ENCODE measurements around the gene RMND5A.
"Not testable (repeated sequence)": the region's sequence is repeated elsewhere in the genome, so short reads cannot be mapped to it uniquely, and the experiment has no call there.

Gene RMND5A

GRCh38 chr2:86703704-86704361, 16.3 kb upstream of the RMND5A start:
- H3K27me3 ChIP-seq: no peaks in the 10 kb centered on the region
- H3K4me2 ChIP-seq: no peak overlapping the region
- H3K36me3 ChIP-seq: peaks cover 0 to 28% (median 4%) of the 10 kb centered on the region in 11 experiments; a peak in 5 of 22 replicates
- no peak overlapping the region for H3K27ac ChIP-seq
- H3K9me3 ChIP-seq (replicated peaks in 1 of 11): peaks cover 0 to 16% (median 11%) of the 10 kb centered on the region in 11 experiments; a peak in 10 of 22 replicates
- no peak overlapping the region for H3K9ac ChIP-seq
- TF ChIP-seq Cebpa-rat (IDR thresholded peaks at IDR 0.05): no peak
- no peaks in the 10 kb centered on the region for H4K20me1 ChIP-seq
- no peak overlapping the region for H3K4me3 ChIP-seq
- H3K4me1 ChIP-seq: peaks cover 0 to 5% (median 0%) of the 10 kb centered on the region in 10 experiments; a peak in 2 of 20 replicates

DNA sequence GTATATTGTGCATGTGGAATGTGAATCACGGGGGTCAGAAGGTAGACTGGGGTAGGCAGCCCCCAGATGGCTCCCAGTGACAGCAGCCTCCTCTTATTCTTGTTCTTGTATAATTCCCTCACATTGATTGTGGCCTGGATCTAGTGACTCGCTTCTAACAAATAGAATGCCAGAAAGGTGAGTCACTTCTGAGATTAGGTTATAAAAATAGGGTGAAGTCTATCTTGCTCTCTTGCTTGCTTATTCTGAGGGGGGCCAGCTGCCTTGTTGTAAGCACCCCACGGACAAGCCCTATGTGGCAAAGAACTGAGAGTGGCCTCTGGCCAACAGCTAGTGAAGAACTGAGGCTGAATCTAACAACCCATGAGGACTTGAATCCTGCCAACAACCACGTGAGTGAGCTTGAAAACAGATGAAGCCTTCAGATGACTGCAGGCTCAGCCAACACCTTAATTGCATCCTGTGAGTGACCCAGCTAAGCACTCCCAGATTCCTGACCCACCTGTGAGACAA, 15.6 kb upstream of the RMND5A start:
- peak overlapping the region in 1 of 11 experiments; percentile 0; a peak in 1 of 22 replicates for H3K4me2 ChIP-seq

GRCh38 chr2:86706220-86706619, 13.9 kb upstream of the RMND5A start:
- H3K4me1 ChIP-seq: peaks cover 0 to 5% (median 0%) of the 10 kb centered on the region in 10 experiments; a peak in 2 of 20 replicates
- no peaks in the 10 kb centered on the region for H4K20me1 ChIP-seq
- H3K4me3 ChIP-seq: no peak overlapping the region

More for the DNA sequence above, 15.6 kb upstream of the RMND5A start:
- peaks cover 0 to 22% (median 3%) of the 10 kb centered on the region in 11 experiments; a peak in 3 of 22 replicates for H3K36me3 ChIP-seq
- no peak overlapping the region for H3K27ac ChIP-seq
- no peaks in the 10 kb centered on the region for H4K20me1 ChIP-seq
- H3K27me3 ChIP-seq: no peaks in the 10 kb centered on the region
- no peak overlapping the region for H3K4me3 ChIP-seq
- H3K9me3 ChIP-seq (replicated peaks in 1 of 11): peaks cover 0 to 16% (median 11%) of the 10 kb centered on the region in 11 experiments; a peak in 10 of 22 replicates
- no peak for TF ChIP-seq Cebpa-rat (IDR thresholded peaks at IDR 0.05)
- H3K4me1 ChIP-seq: peaks cover 0 to 5% (median 0%) of the 10 kb centered on the region in 10 experiments; a peak in 2 of 20 replicates
- H3K9ac ChIP-seq: no peak overlapping the region

DNA sequence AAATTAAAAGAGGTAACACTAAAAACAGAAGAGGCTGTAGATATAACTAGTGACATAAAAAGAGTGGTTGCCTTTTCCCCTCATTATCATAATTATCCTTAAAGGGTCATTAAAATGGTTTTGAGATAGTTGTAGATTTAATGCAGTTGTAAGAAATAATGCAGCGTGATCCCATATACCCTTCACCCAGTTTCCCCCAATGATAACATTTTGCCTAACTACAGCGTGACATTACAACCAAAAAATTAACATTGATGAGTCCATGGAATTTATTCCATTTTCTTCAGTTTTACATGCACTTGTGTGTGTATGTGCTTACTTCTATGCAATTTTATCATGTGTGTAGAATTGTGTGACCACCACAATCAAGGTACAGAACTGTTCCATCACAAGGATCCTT, 13.2 kb upstream of the RMND5A start:
- H3K9me3 ChIP-seq (replicated peaks in 1 of 11): peaks cover 0 to 16% (median 11%) of the 10 kb centered on the region in 11 experiments; a peak in 10 of 22 replicates
- TF ChIP-seq Cebpa-rat (IDR thresholded peaks at IDR 0.05): no peak
- H3K9ac ChIP-seq: no peak overlapping the region
- peaks cover 0 to 7% (median 0%) of the 10 kb centered on the region in 11 experiments; a peak in 3 of 22 replicates for H3K36me3 ChIP-seq
- peaks cover 0 to 5% (median 0%) of the 10 kb centered on the region in 10 experiments; a peak in 2 of 20 replicates for H3K4me1 ChIP-seq
- no peaks in the 10 kb centered on the region for H3K27me3 ChIP-seq
- no peak overlapping the region for H3K27ac ChIP-seq
- H3K4me2 ChIP-seq: no peak overlapping the region
- no peaks in the 10 kb centered on the region for H4K20me1 ChIP-seq
- H3K4me3 ChIP-seq: no peak overlapping the region

More at GRCh38 chr2:86706220-86706619, 13.9 kb upstream of the RMND5A start:
- Histone ChIP-seq H3K27me3 (no peaks in the 10 kb centered on the region), H3K36me3 (peaks cover 0 to 11% (median 0%) of the 10 kb centered on the region in 11 experiments; a peak in 3 of 22 replicates), H3K9me3 (replicated peaks in 1 of 11) (peaks cover 0 to 16% (median 11%) of the 10 kb centered on the region in 11 experiments; a peak in 10 of 22 replicates), H3K4me2 (no peak overlapping the region), H3K9ac (no peak overlapping the region), H3K27ac (no peak overlapping the region)
- no peak for TF ChIP-seq Cebpa-rat (IDR thresholded peaks at IDR 0.05)

DNA sequence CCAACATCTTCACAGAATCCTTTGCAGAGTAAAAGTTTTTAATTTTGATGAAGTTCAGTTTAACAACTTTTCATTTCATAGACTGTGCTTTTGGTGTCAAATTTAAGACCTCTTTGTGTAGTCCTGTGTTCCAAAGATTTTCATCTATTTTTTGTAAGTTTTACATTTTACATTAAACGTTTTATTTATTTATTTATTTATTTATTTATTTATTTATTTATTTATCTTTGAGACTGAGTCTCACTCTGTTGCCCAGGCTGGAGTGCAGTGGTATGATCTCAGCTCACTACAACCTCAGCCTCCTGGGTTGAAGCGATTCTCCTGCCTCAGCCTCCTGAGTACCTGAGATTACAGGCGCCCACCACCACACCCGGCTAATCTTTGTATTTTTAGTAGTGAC, 12.0 kb upstream of the RMND5A start:
- not testable (repeated sequence) for H3K4me1 ChIP-seq, H3K27me3 ChIP-seq, H3K36me3 ChIP-seq, H3K27ac ChIP-seq, H3K4me2 ChIP-seq, H4K20me1 ChIP-seq, H3K9ac ChIP-seq, H3K4me3 ChIP-seq
- H3K9me3 ChIP-seq (replicated peaks in 1 of 11): peaks cover 0 to 16% (median 11%) of the 10 kb centered on the region in 11 experiments; a peak in 10 of 22 replicates

GRCh38 chr2:86714579-86715173, 5.4 kb upstream of the RMND5A start:
- H3K27ac ChIP-seq: peak overlapping the region; percentile 33 to 91 (median 83); a peak in 21 of 22 replicates
- not testable (repeated sequence) for H3K4me3 ChIP-seq; H3K9me3 ChIP-seq (replicated peaks in 1 of 11); H4K20me1 ChIP-seq; H3K27me3 ChIP-seq; H3K36me3 ChIP-seq
- peak overlapping the region in 8 of 11 experiments; percentile 48 to 77 (median 68); a peak in 15 of 22 replicates for H3K9ac ChIP-seq
- peaks cover 0 to 20% (median 9%) of the 10 kb centered on the region in 10 experiments; a peak in 17 of 20 replicates for H3K4me1 ChIP-seq
- peak overlapping the region in 9 of 11 experiments; percentile 38 to 82 (median 75); a peak in 18 of 22 replicates for H3K4me2 ChIP-seq

GRCh38 chr2:86719263-86719636, 841 bp upstream of the RMND5A start:
- peak overlapping the region; percentile 78 to 95 (median 91) for H3K9ac ChIP-seq
- H3K36me3 ChIP-seq; H3K9me3 ChIP-seq (replicated peaks in 1 of 11); H3K27me3 ChIP-seq: not testable (repeated sequence)
- peak overlapping the region; percentile 82 to 94 (median 88) for H3K27ac ChIP-seq
- peak overlapping the region; percentile 45 to 66 (median 54) for H3K4me3 ChIP-seq
- peaks cover 0 to 16% (median 7%) of the 10 kb centered on the region in 11 experiments; a peak in 13 of 22 replicates for H4K20me1 ChIP-seq
- peaks cover 0 to 17% (median 8%) of the 10 kb centered on the region in 10 experiments; a peak in 18 of 20 replicates for H3K4me1 ChIP-seq
- peak overlapping the region in 6 of 11 experiments; percentile 37 to 57 (median 48); a peak in 4 of 22 replicates for H3K4me2 ChIP-seq

DNA sequence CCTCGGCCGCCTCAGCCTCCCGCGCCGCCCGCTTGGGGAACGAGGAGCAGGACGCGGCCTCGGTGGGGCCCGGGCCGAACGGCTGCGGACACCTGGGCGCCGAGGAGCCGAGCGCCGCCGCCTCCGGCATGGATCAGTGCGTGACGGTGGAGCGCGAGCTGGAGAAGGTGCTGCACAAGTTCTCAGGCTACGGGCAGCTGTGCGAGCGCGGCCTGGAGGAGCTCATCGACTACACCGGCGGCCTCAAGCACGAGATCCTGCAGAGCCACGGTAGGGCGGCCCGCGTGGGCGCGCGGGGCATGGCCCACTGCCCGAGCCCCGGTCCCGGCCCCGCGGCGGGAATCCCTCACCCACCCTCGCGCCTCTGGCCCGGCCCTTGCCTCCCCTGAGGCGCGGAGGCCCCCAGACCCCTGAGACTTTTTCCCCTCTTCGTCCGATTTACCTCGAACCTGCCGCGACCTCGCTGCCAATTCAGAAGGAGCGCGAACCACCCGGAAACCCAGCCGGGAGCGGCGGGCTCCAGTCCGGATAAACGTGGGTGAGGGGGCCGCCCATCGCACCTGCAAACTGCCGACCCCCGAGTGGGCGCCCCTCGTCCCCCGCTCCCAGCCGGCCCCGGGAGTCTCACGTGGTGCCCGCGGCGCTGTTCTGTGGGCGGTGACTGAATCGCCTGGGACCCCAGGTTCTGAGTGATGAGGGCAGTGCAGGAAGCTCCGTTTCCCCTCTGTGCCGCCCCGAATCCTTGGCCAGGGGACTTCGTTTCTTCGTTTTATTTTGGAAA, 639 bp downstream of the RMND5A start:
- Histone ChIP-seq H3K27ac (peak overlapping the region; percentile 77 to 94 (median 92)), H3K4me2 (peak overlapping the region; percentile 67 to 86 (median 75))

GRCh38 chr2:86725706-86726105, 5.6 kb downstream of the RMND5A start:
- H3K27ac ChIP-seq; H3K9ac ChIP-seq; H3K27me3 ChIP-seq; H3K4me3 ChIP-seq; H3K9me3 ChIP-seq (replicated peaks in 1 of 11); H3K4me2 ChIP-seq; H3K4me1 ChIP-seq; H3K36me3 ChIP-seq: not testable (repeated sequence)
- peaks cover 4 to 28% (median 15%) of the 10 kb centered on the region in 11 experiments; a peak in 14 of 22 replicates for H4K20me1 ChIP-seq

More for the DNA sequence above, 639 bp downstream of the RMND5A start:
- peak overlapping the region; percentile 90 to 95 (median 92) for H3K9ac ChIP-seq
- peaks cover 0 to 16% (median 7%) of the 10 kb centered on the region in 11 experiments; a peak in 13 of 22 replicates for H4K20me1 ChIP-seq
- H3K4me3 ChIP-seq: peak overlapping the region; percentile 75 to 86 (median 81)
- not testable (repeated sequence) for H3K9me3 ChIP-seq (replicated peaks in 1 of 11); H3K27me3 ChIP-seq; H3K36me3 ChIP-seq; H3K4me1 ChIP-seq

DNA sequence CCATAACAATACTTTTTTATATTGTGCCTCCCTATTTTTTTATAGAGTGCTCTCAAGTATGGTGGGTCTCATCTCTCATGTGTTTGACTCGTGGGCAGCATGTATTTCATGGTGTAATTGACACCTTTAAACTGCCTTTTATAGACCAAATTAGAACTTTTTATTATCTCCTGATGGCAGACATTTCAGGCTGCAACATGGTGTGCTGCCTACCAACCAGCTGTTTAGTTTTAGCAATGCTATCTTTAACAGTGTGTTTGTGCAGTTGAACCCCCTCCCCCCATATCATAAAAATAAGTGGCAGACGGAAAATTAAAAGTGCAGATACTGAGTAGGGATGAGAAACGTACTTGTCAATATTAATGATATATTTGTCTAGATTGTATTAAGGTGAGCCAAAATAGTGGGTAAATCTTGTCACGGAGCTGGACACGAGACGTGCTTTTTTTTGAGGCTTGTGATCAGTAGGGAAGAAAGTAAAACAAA, 12.0 kb downstream of the RMND5A start:
- H3K9ac ChIP-seq; H3K4me3 ChIP-seq; H3K36me3 ChIP-seq; H3K27me3 ChIP-seq; H3K4me1 ChIP-seq; H3K4me2 ChIP-seq; H3K27ac ChIP-seq; H3K9me3 ChIP-seq (replicated peaks in 1 of 11): not testable (repeated sequence)
- peaks cover 0 to 20% (median 7%) of the 10 kb centered on the region in 11 experiments; a peak in 10 of 22 replicates for H4K20me1 ChIP-seq

DNA sequence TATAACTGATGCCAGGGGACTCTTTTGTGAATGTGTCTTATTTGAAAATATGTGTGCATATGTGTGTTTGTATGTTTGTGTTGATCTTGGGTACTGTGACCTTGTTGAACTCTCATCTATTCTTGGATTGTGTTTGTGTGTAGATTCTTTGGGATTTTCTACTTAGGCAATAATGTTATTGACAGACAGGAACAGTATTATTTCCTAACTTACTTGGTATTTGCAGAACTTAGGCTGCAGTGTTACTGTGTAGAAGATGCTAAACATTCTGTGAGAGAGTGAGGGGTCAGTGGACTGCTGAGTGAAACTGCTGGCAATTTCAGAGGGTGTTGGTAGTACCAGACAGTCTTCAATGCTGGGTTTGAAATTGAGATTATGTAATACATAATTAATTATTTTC, 12.7 kb downstream of the RMND5A start:
- not testable (repeated sequence) for H3K9me3 ChIP-seq (replicated peaks in 1 of 11); H3K36me3 ChIP-seq; H3K9ac ChIP-seq; H3K27me3 ChIP-seq; H3K4me3 ChIP-seq; H3K4me2 ChIP-seq; H3K4me1 ChIP-seq; H3K27ac ChIP-seq
- peaks cover 0 to 19% (median 7%) of the 10 kb centered on the region in 11 experiments; a peak in 10 of 22 replicates for H4K20me1 ChIP-seq

GRCh38 chr2:86733528-86733927, 13.4 kb downstream of the RMND5A start:
- not testable (repeated sequence) for H3K4me1 ChIP-seq; H3K27me3 ChIP-seq; H3K4me3 ChIP-seq; H3K9ac ChIP-seq; H3K27ac ChIP-seq; H3K36me3 ChIP-seq; H3K9me3 ChIP-seq (replicated peaks in 1 of 11); H3K4me2 ChIP-seq
- H4K20me1 ChIP-seq: peaks cover 0 to 14% (median 7%) of the 10 kb centered on the region in 11 experiments; a peak in 10 of 22 replicates

Measured in BLaER1 treated with 17β-estradiol and CSF1 and Interleukin-3, amounts not matched to agents 10 nM and 100 nM (cell line).